ENCODE measurements around the gene STARD3NL. TPM values are rescaled to one million over a fixed set of nuclear protein-coding genes. Genes with fewer than 3 reads are reported as not detected.

The STARD3NL gene
- total and polyA plus RNA-seq, 10 of the 15 experiments (the other 5 are each of a cell fraction or from before 2014, with no cell fraction given): 66.1 to 133 (median 85.7) TPM

GRCh38 chr7:38198366-38198765 lies 20.3 kb downstream of the STARD3NL start:
- H3K4me1 ChIP-seq (ENCODE audit: control insufficient read depth, insufficient read depth, low read length): no peaks in the 10 kb centered on the region
- ChIA-PET SMC1A (ENCODE audit: uncharacterized antibody, unreplicated experiment) (interaction anchor here (0.7 to 6.1 kb wide), 13 partner anchors 12 to 176 kb away, joined by 3 to 61 read pairs (median 5); partner anchors contain the start of gene STARD3NL), CTCF (interaction anchor here (0.8 to 11.5 kb wide), 12 partner anchors 11 to 176 kb away, joined by 3 to 114 read pairs (median 6); no protein-coding TSS in a partner anchor), POLR2A (interaction anchor here (1.0 to 1.6 kb wide), 4 partner anchors 17 to 27 kb away, joined by 3 to 5 read pairs (median 3); partner anchors contain the start of gene STARD3NL), RAD21 (ENCODE audit: unreplicated experiment) (interaction anchor here (1.0 to 3.4 kb wide), 4 partner anchors 17 to 88 kb away, joined by 4 to 12 read pairs (median 4); no protein-coding TSS in a partner anchor)
- H3K4me3 ChIP-seq: no peak overlapping the region
- no peak overlapping the region for H3K27ac ChIP-seq (ENCODE audit: control insufficient read depth, insufficient read depth)
- no peak overlapping the region for H2AFZ ChIP-seq (ENCODE audit: control insufficient read depth, low read depth, low read length)
- FAIRE-seq: no peak
- in situ Hi-C loops (cut with MboI): no loop called here
- no peak; the same call in 2 of the 3 replicates for ATAC-seq
- no peak overlapping the region for H3K4me2 ChIP-seq (ENCODE audit: control insufficient read depth, insufficient read depth)
- no peaks in the 10 kb centered on the region for H3K27me3 ChIP-seq (replicated peaks in 1 of 2; ENCODE audit: control insufficient read depth in 2 of 2, insufficient read depth in 2 of 2, low read length in 1 of 2)
- no TSS peak for BruUV-seq (replicated peaks)
- TF ChIP-seq YY1 (IDR thresholded peaks at IDR 0.05; ENCODE audit: low read depth, low read length): no peak
- no peak for TF ChIP-seq RBBP5 (conservative IDR thresholded peaks at IDR 0.05)
- H3K79me2 ChIP-seq (ENCODE audit: control insufficient read depth, insufficient read depth, low read length): peaks cover 64% of the 10 kb centered on the region
- peaks cover 0 to 7% of the 10 kb centered on the region in 2 experiments; a peak in 2 of 4 replicates for H3K36me3 ChIP-seq (ENCODE audit: control insufficient read depth in 2 of 2, insufficient read depth in 2 of 2, low read length in 1 of 2)
- no peak overlapping the region for H3K9ac ChIP-seq (ENCODE audit: control insufficient read depth, insufficient read depth, low read length)
- no peaks in the 10 kb centered on the region for H4K20me1 ChIP-seq (ENCODE audit: control insufficient read depth, insufficient read depth)
- intact Hi-C loops (cut with micrococcal nuclease; ENCODE audit: unreplicated experiment): no loop called here
- DNase-seq (ENCODE audit: low read depth, low spot score): no peak
- H3K9me3 ChIP-seq (replicated peaks; ENCODE audit: control insufficient read depth, insufficient read depth, low read length): no peaks in the 10 kb centered on the region

GRCh38 chr7:38199154-38199553 lies 21.1 kb downstream of the STARD3NL start:
- ChIA-PET RAD21 (ENCODE audit: unreplicated experiment) (interaction anchor here (1.0 to 1.5 kb wide), 3 partner anchors 18 to 89 kb away, joined by 4 read pairs; no protein-coding TSS in a partner anchor), CTCF (interaction anchor here (0.9 to 11.5 kb wide), 10 partner anchors 12 to 146 kb away, joined by 3 to 114 read pairs (median 6); no protein-coding TSS in a partner anchor), SMC1A (ENCODE audit: uncharacterized antibody, unreplicated experiment) (interaction anchor here (0.7 to 6.1 kb wide), 13 partner anchors 12 to 175 kb away, joined by 3 to 61 read pairs (median 4); partner anchors contain the start of gene STARD3NL), POLR2A (interaction anchor here (0.6 to 1.6 kb wide), 4 partner anchors 17 to 251 kb away, joined by 3 to 5 read pairs (median 3); no protein-coding TSS in a partner anchor)
- Histone ChIP-seq H3K4me1 (ENCODE audit: control insufficient read depth, insufficient read depth, low read length) (no peaks in the 10 kb centered on the region), H3K27ac (ENCODE audit: control insufficient read depth, insufficient read depth) (no peak overlapping the region), H3K9me3 (replicated peaks; ENCODE audit: control insufficient read depth, insufficient read depth, low read length) (no peaks in the 10 kb centered on the region), H2AFZ (ENCODE audit: control insufficient read depth, low read depth, low read length) (no peak overlapping the region), H3K9ac (ENCODE audit: control insufficient read depth, insufficient read depth, low read length) (no peak overlapping the region), H3K4me3 (no peak overlapping the region), H3K27me3 (replicated peaks in 1 of 2; ENCODE audit: control insufficient read depth in 2 of 2, insufficient read depth in 2 of 2, low read length in 1 of 2) (no peaks in the 10 kb centered on the region), H4K20me1 (ENCODE audit: control insufficient read depth, insufficient read depth) (no peaks in the 10 kb centered on the region), H3K36me3 (ENCODE audit: control insufficient read depth in 2 of 2, insufficient read depth in 2 of 2, low read length in 1 of 2) (peaks cover 0 to 7% of the 10 kb centered on the region in 2 experiments; a peak in 2 of 4 replicates), H3K4me2 (ENCODE audit: control insufficient read depth, insufficient read depth) (no peak overlapping the region), H3K79me2 (ENCODE audit: control insufficient read depth, insufficient read depth, low read length) (peaks cover 57% of the 10 kb centered on the region)
- no TSS peak for BruUV-seq (replicated peaks)
- FAIRE-seq (no peak), DNase-seq (ENCODE audit: low read depth, low spot score) (no peak), ATAC-seq (no peak)
- 67% methylated on average over 2 of the region's 2 CpGs for WGBS (ENCODE audit: insufficient coverage, insufficient replicate concordance, low lambda C conversion rate, missing lambda C conversion rate)
- in situ Hi-C loops (cut with MboI): no loop called here
- intact Hi-C loops (cut with micrococcal nuclease; ENCODE audit: unreplicated experiment): no loop called here
- no peak for TF ChIP-seq CUX1 (IDR thresholded peaks at IDR 0.05; ENCODE audit: insufficient replicate concordance, low read depth, low read length)
- TF ChIP-seq ZNF384 (IDR thresholded peaks at IDR 0.05; ENCODE audit: borderline replicate concordance, low read depth, low read length): no peak
- no peak for TF ChIP-seq ZNF207 (IDR thresholded peaks at IDR 0.05; ENCODE audit: borderline replicate concordance)
- TF ChIP-seq CTCF (IDR thresholded peaks at IDR 0.05 in 2 of 3, conservative IDR thresholded peaks at IDR 0.05 in 1 of 3; ENCODE audit: control insufficient read depth in 2 of 3, extremely low read depth in 1 of 3, insufficient read depth in 1 of 3, low read depth in 3 of 3, low read length in 3 of 3): no peak
- TF ChIP-seq ZBED1 (IDR thresholded peaks at IDR 0.05; ENCODE audit: borderline replicate concordance): no peak
